GM04504 (cell line): ENCODE data around the gene VCL.
"Not testable (repeated sequence)": the region's sequence is repeated elsewhere in the genome, so short reads cannot be mapped to it uniquely, and the experiment has no call there.

Experiments
- DNase-seq: peaks from one replicate; pipeline ENCODE4 v3.0.0-alpha.2; 2012; ENCODE audit warnings: low read depth

The VCL gene

DNA sequence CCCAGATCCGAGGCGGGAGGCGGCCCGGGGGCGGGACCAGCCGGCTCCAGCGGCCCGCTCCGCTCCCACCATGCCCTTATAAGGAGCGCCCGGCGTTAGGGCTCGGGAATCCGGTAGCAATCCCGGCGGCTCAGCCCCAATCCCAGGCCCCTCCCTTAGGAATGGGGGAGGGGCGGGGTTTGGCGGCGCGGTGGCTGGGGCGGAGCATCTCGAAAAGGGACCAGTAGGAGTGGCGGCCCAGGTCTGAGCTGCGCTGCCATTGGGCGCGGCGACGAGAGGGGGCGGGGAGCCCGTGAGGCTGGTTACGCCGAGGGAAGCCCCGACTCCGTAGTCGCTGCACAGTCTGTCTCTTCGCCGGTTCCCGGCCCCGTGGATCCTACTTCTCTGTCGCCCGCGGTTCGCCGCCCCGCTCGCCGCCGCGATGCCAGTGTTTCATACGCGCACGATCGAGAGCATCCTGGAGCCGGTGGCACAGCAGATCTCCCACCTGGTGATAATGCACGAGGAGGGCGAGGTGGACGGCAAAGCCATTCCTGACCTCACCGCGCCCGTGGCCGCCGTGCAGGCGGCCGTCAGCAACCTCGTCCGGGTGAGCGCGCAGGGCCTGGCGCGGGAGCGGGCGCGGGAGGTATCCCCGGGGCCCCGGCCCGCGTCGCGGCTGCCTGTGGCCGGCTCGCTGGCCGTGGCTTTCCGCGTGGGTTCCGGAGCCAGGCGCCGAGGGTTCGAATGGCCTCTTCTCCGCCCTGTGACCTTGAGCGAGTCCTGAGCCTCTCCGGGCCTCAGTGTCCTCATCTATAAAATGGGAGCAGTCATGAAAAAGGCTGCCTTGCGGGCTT lies at the start of gene VCL:
Gene VCL (plus strand): TSS at position 330 of the 836 bp plus-strand sequence. CDS start 92 bp downstream, at position 422.
- peak; percentile 97 for DNase-seq

DNA sequence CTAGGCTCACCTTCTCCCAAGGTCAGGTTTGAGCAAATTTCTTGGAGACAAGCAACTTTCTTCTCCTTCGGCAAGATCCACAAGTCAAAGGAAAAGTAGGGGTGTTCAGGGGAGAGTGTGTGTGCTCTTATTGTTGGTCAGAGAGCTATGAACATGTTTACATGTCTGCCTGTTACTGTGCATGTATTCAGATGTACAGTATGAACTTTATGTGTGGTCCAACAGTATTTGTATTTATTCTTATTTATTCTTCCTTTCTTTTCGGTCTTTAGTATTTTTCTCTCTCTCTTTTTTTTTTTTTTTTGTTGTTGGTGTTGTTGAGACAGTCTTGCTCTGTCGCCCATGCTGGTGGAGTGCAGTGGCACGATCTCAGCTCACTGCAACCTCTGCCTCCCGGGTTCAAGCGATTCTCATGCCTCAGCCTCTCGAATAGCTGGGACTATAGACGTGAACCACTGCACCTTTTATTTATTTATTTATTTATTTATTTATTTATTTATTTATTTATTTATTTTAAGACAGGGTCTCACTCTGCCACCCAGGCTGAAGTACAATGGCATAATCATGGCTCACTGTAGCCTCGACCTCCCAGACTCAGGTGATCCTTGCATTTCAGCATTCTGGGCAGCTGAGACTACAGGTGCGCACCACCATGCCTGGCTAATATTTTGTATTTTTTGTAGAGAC lies 48.8 kb upstream of the VCL start:
- DNase-seq: no peak

- no peak for DNase-seq
Measured at GRCh38 chr10:73950155-73950948, 47.6 kb upstream of the VCL start.

- no peak for DNase-seq
Measured at GRCh38 chr10:73953665-73954064, 44.3 kb upstream of the VCL start.

- DNase-seq: no peak
Measured at GRCh38 chr10:73954737-73955136, 43.2 kb upstream of the VCL start.

GRCh38 chr10:73955719-73956118 lies 42.2 kb upstream of the VCL start:
- no peak for DNase-seq

DNA sequence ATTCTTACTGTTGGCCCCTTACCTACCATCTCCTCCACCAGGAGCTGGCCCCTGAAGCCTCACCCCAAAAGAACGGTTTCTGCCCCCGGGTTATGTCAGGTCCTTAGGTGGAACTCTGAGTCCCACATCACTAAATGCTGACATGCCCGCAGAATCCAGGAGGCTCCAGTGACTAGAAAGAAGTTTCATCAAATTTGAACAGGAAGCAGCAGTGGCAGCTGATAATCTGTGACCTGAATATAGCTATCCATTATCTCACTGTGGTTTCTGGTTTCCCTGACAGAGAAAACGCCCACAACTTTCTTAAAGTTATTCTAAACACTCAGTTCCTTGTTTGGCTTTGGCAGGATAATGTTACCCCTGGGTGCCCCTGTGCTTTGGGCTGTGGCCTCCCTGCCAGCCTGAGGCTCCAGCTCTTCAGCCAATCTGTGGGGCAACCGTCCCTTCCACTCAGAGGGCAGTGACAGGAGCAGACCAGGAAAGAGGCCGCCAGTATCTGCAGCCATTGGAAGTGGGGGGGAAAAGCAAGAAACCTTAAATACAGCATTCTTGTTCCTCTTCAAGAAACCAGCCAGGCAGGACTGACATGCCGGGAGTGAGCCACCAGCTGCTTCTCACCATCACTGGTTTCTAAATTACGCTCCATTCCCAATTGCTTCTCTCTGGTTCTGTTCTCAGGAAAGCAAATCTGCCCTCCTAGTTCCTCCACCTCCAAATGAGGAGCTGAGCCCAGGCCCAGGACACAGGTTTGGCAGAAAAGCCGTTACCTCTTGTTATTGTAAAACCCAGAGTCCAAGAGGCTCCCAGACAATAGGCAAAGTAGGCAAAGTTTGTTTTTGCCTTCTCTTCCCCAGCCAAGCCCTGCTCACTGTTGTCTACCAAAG lies 41.2 kb upstream of the VCL start:
- no peak for DNase-seq

GRCh38 chr10:73959484-73960243 lies 38.3 kb upstream of the VCL start:
- DNase-seq: no peak

- no peak for DNase-seq
Measured at GRCh38 chr10:73962386-73962785, 35.5 kb upstream of the VCL start.

GRCh38 chr10:73963533-73963932 lies 34.4 kb upstream of the VCL start:
- DNase-seq: not testable (repeated sequence)

GRCh38 chr10:73964743-73965142 lies 33.2 kb upstream of the VCL start:
- DNase-seq: no peak

DNA sequence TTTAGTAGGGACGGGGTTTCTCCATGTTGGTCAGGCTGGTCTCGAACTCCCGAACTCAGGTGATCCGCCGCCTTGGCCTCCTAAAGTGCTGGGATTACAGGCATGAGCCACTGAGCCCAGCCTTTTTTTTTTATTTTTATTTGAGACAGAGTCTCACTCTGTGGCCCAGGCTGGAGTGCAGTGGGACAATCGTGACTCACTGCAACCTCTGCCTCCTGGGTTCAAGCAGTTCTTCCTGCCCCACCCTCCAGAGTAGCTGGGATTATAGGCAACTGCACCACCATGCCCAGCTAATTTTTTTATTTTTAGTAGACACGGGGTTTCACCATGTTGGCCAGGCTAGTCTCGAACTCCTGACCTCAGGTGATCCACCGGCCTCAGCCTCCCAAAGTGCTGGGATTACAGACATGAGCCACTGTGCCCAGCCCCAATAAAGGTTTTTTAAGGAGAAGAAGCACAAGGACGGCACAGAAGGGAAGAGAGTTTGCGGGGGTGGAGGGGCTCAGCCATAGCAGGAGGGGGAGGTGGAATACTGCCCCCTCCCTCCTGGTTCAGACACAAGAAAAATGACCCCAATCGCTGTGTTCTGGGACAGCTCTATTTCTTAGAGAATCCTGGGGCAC lies 32.5 kb upstream of the VCL start:
- not testable (repeated sequence) for DNase-seq

DNA sequence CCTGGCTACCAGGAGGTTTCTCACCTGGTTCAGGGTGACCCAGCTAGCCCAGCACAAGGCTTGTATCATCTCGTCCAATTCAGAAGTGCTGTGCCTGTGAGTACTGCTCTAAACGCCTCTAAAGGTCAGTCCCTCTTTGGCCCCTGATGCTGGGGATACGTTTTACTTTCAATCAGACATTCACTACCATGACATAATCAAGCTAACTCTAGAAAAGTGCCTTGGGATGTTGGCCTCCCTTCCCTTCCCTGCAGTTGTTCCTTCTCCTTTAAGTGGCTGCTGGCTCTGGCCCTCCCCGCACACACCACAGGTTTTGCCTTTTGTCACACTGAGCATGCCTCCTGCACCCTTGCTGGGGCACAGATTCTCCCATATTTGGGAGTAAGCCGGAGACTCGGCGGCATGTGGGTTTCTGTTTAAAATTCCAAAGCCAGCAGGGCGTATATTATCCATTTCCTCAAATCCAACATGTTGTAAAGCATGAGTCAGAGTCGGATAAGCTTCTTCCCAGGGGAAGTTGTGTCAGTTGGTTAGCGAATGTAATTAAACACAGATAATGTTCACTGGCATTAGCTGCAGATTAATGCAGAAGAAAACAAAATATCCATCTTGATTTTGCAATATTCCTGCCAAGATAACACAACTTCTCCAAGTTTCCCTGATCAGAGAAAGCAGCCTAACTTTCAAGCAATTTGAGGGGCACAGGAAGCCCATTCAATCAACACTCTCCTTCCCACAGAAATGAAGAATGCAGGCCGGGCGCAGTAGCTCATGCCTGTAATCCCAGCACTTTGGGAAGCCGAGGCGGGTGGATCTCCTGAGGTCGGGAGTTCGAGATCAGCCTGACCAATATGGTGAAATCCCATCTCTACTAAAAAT lies 31.8 kb upstream of the VCL start:
- DNase-seq: peak; percentile 99

- no peak for DNase-seq
Measured at GRCh38 chr10:73967022-73967429, 30.9 kb upstream of the VCL start.

GRCh38 chr10:73967544-73967943 lies 30.4 kb upstream of the VCL start:
- no peak for DNase-seq

GRCh38 chr10:73968098-73968521 lies 29.8 kb upstream of the VCL start:
- DNase-seq: no peak

- no peak for DNase-seq
Measured at GRCh38 chr10:73969224-73969841, 28.6 kb upstream of the VCL start.

DNA sequence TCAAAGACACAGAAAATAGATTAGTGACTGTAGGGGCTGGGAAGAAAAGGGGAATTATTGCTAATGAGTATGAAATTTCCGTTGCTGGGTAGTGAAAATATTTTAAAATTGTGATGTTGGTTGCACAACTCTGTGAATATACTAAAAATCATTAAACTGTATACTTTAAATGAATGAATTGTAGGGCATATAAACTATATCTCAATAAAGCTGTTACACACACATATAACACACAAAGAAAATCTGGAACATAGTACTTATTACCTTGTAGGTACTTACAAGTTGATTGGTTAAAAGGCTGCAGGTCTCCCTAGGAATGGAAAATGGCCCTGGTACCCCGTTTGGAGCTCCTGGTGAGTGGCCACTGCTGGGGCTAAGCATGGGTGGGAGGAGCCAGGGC lies 27.1 kb upstream of the VCL start:
- DNase-seq: no peak
